Suprapubic skin (tissue), 3 donors: Measurements from ENCODE around the gene PTPRD.

ENCODE experiments used
- POLR2A ChIP-seq, 2 donors: fragments of 450-650 bp; IDR thresholded peaks; one replicate each; pipeline ENCODE4 v1.6.1; 2017; ENCODE audit warnings: antibody characterized with exemption in 2 of 2, mild to moderate bottlenecking in 2 of 2, moderate library complexity in 2 of 2
- TF ChIP-seq, protein P1 (sequence below), 2 donors: fragments of 200-600 bp in 1 of 2; fragments of 450-650 bp in 1 of 2; sonication (generic) in 1 of 2; IDR thresholded peaks; one replicate each; pipeline ENCODE4 v1.5.1; 2016 to 2019; ENCODE audit warnings: antibody characterized with exemption in 2 of 2, mild to moderate bottlenecking in 1 of 2, moderate library complexity in 1 of 2

DNA sequence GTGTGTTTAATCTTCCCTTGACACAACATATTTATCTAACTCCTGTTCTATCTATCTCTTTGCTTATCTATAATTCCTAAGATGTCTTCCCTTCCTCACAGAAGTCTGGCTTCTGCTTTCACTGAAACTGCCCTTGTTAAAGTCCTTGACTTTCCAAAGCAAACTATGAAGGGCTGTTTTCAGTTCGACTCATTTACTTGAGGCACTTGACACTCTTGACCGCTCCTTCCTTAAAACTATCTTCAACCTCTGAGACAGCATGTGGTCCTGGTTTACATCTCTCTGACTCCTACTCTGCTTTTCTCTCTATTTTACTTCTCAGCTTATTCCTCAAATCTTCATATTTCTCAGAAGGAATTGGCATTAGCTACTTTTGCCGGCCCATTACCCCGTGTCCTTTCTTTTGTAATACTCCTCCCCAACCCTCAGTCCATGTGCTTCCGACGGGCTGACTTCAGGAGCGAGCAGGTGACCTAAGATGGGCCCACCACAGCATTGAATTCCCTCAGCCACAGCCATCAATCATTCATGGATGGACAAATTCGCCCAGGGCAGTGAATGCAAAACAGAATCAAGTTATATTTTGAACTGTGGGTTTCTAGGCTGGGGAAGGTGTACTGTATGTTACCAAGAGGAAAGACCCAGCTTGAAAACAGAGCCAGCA, 1089.2 kb downstream of the PTPRD start:
- no peak for TF ChIP-seq POLR2A (IDR thresholded peaks at IDR 0.05)
- TF ChIP-seq, protein P1, sequence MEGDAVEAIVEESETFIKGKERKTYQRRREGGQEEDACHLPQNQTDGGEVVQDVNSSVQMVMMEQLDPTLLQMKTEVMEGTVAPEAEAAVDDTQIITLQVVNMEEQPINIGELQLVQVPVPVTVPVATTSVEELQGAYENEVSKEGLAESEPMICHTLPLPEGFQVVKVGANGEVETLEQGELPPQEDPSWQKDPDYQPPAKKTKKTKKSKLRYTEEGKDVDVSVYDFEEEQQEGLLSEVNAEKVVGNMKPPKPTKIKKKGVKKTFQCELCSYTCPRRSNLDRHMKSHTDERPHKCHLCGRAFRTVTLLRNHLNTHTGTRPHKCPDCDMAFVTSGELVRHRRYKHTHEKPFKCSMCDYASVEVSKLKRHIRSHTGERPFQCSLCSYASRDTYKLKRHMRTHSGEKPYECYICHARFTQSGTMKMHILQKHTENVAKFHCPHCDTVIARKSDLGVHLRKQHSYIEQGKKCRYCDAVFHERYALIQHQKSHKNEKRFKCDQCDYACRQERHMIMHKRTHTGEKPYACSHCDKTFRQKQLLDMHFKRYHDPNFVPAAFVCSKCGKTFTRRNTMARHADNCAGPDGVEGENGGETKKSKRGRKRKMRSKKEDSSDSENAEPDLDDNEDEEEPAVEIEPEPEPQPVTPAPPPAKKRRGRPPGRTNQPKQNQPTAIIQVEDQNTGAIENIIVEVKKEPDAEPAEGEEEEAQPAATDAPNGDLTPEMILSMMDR (IDR thresholded peaks at IDR 0.05), result no peak
